ENCODE measurements around the gene OR5M11. TPM values are rescaled to one million over a fixed set of nuclear protein-coding genes. Genes with fewer than 3 reads are reported as not detected.
"Not testable (repeated sequence)": the region's sequence is repeated elsewhere in the genome, so short reads cannot be mapped to it uniquely, and the experiment has no call there.

The OR5M11 gene
- not detected for total RNA-seq
- polyA plus RNA-seq (2013, experiment 1 of 2), result not detected
- polyA plus RNA-seq (2013, experiment 2 of 2), result not detected
- long read RNA-seq, experiment 1, result 0 reads
- long read RNA-seq, experiment 2, result 0 reads
- long read RNA-seq, experiment 3, result 0 reads
- long read RNA-seq, experiment 4, partial matches to known transcripts, result 0 of 1 reads
- long read RNA-seq, experiment 4, other reads (novel, unspliced or antisense), result 1 of 1 reads

GRCh38 chr11:56543157-56543556 lies at the start of gene OR5M11:
OR5M11 (minus strand) TSS chr11:56543257; CDS start chr11:56543257, 0 bp downstream.
- Histone ChIP-seq H3K9me3 (ENCODE audit: control insufficient read depth, low read length) (no peaks in the 10 kb centered on the region), H3K36me3 (ENCODE audit: control insufficient read depth, insufficient read depth, low read length) (no peaks in the 10 kb centered on the region), H3K4me3 (ENCODE audit: low read length) (no peak within 1 kb of the TSS), H3K27ac (ENCODE audit: low read depth, low read length) (no peak within 1 kb of the TSS), H3K27me3 (ENCODE audit: control insufficient read depth, insufficient read depth, low read length, poor library complexity, severe bottlenecking) (no peaks in the 10 kb centered on the region), H3K4me1 (ENCODE audit: control insufficient read depth, insufficient read depth, low read length) (no peaks in the 10 kb centered on the region), H3K9ac (ENCODE audit: extremely low read depth, low read length, poor library complexity, severe bottlenecking) (no peak within 1 kb of the TSS)
- TF ChIP-seq CTCF (conservative IDR thresholded peaks at IDR 0.05), result no peak
- Mint-ChIP-seq H3K36me3 (ENCODE audit: low read depth) (no peaks in the 10 kb centered on the region), H3K4me1 (no peaks in the 10 kb centered on the region), H3K4me3 (no peak within 1 kb of the TSS), H3K27me3 (ENCODE audit: insufficient read depth) (no peaks in the 10 kb centered on the region), H3K9me3 (no peaks in the 10 kb centered on the region), H3K27ac (no peak within 1 kb of the TSS)
- no peak for DNase-seq
- WGBS, 2 experiments (ENCODE audit: insufficient coverage in 1 of 2, insufficient read length in 1 of 2), result 88 to 100% methylated on average over 1 of the region's 2 CpGs

GRCh38 chr11:56592088-56592717 lies 49.1 kb upstream of the OR5M11 start:
- H3K9me3 ChIP-seq (ENCODE audit: control insufficient read depth, low read length), result peaks cover 13% of the 10 kb centered on the region
- not testable (repeated sequence) for DNase-seq; H3K36me3 ChIP-seq (ENCODE audit: control insufficient read depth, insufficient read depth, low read length); H3K4me1 Mint-ChIP-seq; H3K27ac Mint-ChIP-seq; H3K4me3 Mint-ChIP-seq; H3K27ac ChIP-seq (ENCODE audit: low read depth, low read length); H3K4me3 ChIP-seq (ENCODE audit: low read length); H3K27me3 ChIP-seq (ENCODE audit: control insufficient read depth, insufficient read depth, low read length, poor library complexity, severe bottlenecking); H3K36me3 Mint-ChIP-seq (ENCODE audit: low read depth); H3K4me1 ChIP-seq (ENCODE audit: control insufficient read depth, insufficient read depth, low read length); H3K27me3 Mint-ChIP-seq (ENCODE audit: insufficient read depth); H3K9ac ChIP-seq (ENCODE audit: extremely low read depth, low read length, poor library complexity, severe bottlenecking)
- H3K9me3 Mint-ChIP-seq, result peaks cover 45% of the 10 kb centered on the region
- whole genome bisulfite sequencing, 2 experiments (ENCODE audit: insufficient coverage in 1 of 2, insufficient read length in 1 of 2), result 96 to 97% methylated on average over 6 to 18 of the region's 20 CpGs

GRCh38 chr11:56577621-56578020 lies 34.6 kb upstream of the OR5M11 start, which contains the start of gene OR5M10:
OR5M10 (minus strand) TSS chr11:56577721; CDS start chr11:56577721, 0 bp downstream.
- Histone ChIP-seq H3K27me3 (ENCODE audit: control insufficient read depth, insufficient read depth, low read length, poor library complexity, severe bottlenecking) (no peaks in the 10 kb centered on the region), H3K4me1 (ENCODE audit: control insufficient read depth, insufficient read depth, low read length) (no peaks in the 10 kb centered on the region), H3K4me3 (ENCODE audit: low read length) (no peak within 1 kb of the TSS), H3K9me3 (ENCODE audit: control insufficient read depth, low read length) (no peaks in the 10 kb centered on the region), H3K9ac (ENCODE audit: extremely low read depth, low read length, poor library complexity, severe bottlenecking) (no peak within 1 kb of the TSS), H3K27ac (ENCODE audit: low read depth, low read length) (no peak within 1 kb of the TSS), H3K36me3 (ENCODE audit: control insufficient read depth, insufficient read depth, low read length) (no peaks in the 10 kb centered on the region)
- Mint-ChIP-seq H3K4me1 (no peaks in the 10 kb centered on the region), H3K27ac (no peak within 1 kb of the TSS), H3K36me3 (ENCODE audit: low read depth) (no peaks in the 10 kb centered on the region), H3K27me3 (ENCODE audit: insufficient read depth) (no peaks in the 10 kb centered on the region), H3K9me3 (peaks cover 2% of the 10 kb centered on the region), H3K4me3 (no peak within 1 kb of the TSS)
- no peak for TF ChIP-seq CTCF (conservative IDR thresholded peaks at IDR 0.05)
- no peak for DNase-seq
- 84% methylated on average over 2 of the region's 3 CpGs; no CpG with 5 or more reads in 1 of the 2 experiments for WGBS, 2 experiments (ENCODE audit: insufficient coverage in 1 of 2, insufficient read length in 1 of 2)
